SU-DHL-6 (cell line): ENCODE data around the gene RPL39L.
"Not testable (repeated sequence)": the region's sequence is repeated elsewhere in the genome, so short reads cannot be mapped to it uniquely, and the experiment has no call there.

Experiments
- H2AFZ ChIP-seq: fragments of 200-600 bp; sonication (generic); 2 replicates; pipeline ENCODE4 v1.6.1; 2014; ENCODE audit warnings: low read depth, mild to moderate bottlenecking, moderate library complexity, mixed read lengths, antibody characterized with exemption, low read length; ENCODE audit not compliant: severe bottlenecking
- H3F3A ChIP-seq: fragments of 200-600 bp; shearing (Covaris generic); 2 replicates; pipeline ENCODE4 v1.6.0; 2016; ENCODE audit warnings: antibody characterized with exemption, mild to moderate bottlenecking; ENCODE audit not compliant: insufficient read depth
- H3K27ac ChIP-seq: fragments of 200-600 bp; sonication (generic); 2 replicates; pipeline ENCODE4 v1.5.1; 2016; ENCODE audit warnings: low read depth, mild to moderate bottlenecking, low read length, moderate library complexity, mixed read lengths
- H3K27me3 ChIP-seq: fragments of 200-600 bp; sonication (generic), shearing (Covaris generic); 2 replicates; pipeline ENCODE4 v1.6.0; 2014; ENCODE audit warnings: mild to moderate bottlenecking, low read length
- H3K36me3 ChIP-seq: fragments of 200-600 bp; sonication (generic); 2 replicates; pipeline ENCODE4 v1.6.1; 2014; ENCODE audit warnings: mild to moderate bottlenecking, low read length, mixed read lengths
- H3K4me2 ChIP-seq: fragments of 300-600, 200-600 bp; shearing (Covaris generic), sonication (generic); 2 replicates; pipeline ENCODE4 v1.6.0; 2014; ENCODE audit warnings: low read length, low read depth, mild to moderate bottlenecking; ENCODE audit not compliant: poor library complexity, severe bottlenecking
- H3K4me3 ChIP-seq: fragments of 200-600 bp; sonication (generic); 2 replicates; pipeline ENCODE4 v1.5.1; 2014; ENCODE audit warnings: antibody characterized with exemption, low read length, mild to moderate bottlenecking, mixed read lengths; ENCODE audit not compliant: insufficient read depth, poor library complexity, severe bottlenecking
- H3K79me2 ChIP-seq: fragments of 200-600 bp; sonication (generic); 2 replicates; pipeline ENCODE4 v1.6.1; 2014; ENCODE audit warnings: mild to moderate bottlenecking, low read length, moderate library complexity; ENCODE audit not compliant: insufficient read depth
- H3K9ac ChIP-seq: fragments of 200-600 bp; sonication (generic); 2 replicates; pipeline ENCODE4 v1.7.0; 2014; ENCODE audit warnings: mild to moderate bottlenecking, low read length
- H3K9me2 ChIP-seq: fragments of 200-600 bp; sonication (generic); replicated peaks from 2 replicates; pipeline ENCODE4 v1.6.1; 2014; ENCODE audit warnings: low read length; ENCODE audit not compliant: insufficient read depth
- H3K9me3 ChIP-seq: fragments of 200-600 bp; sonication (generic); 2 replicates; pipeline ENCODE4 v1.6.1; 2014; ENCODE audit warnings: low read length, mixed read lengths; ENCODE audit not compliant: insufficient read depth
- H4K20me1 ChIP-seq: fragments of 200-600 bp; sonication (generic); 2 replicates; pipeline ENCODE4 v1.6.1; 2014; ENCODE audit warnings: low read depth, mild to moderate bottlenecking, antibody characterized with exemption, low read length, moderate library complexity, mixed read lengths
- EZH2phosphoT487 ChIP-seq: fragments of 200-600 bp; sonication (generic), shearing (Covaris generic); conservative IDR thresholded peaks from 2 replicates; pipeline ENCODE4 v1.6.1; 2018; ENCODE audit warnings: mild to moderate bottlenecking, antibody characterized with exemption, low read length, moderate library complexity, mixed read lengths
- TF ChIP-seq, protein P1 (sequence below): fragments of 200-600 bp; sonication (generic); IDR thresholded peaks from one replicate; pipeline ENCODE4 v1.5.1; 2017; ENCODE audit warnings: antibody characterized with exemption, mild to moderate bottlenecking, low read length, moderate library complexity; ENCODE audit not compliant: insufficient read depth, poor library complexity, severe bottlenecking

Gene RPL39L

DNA sequence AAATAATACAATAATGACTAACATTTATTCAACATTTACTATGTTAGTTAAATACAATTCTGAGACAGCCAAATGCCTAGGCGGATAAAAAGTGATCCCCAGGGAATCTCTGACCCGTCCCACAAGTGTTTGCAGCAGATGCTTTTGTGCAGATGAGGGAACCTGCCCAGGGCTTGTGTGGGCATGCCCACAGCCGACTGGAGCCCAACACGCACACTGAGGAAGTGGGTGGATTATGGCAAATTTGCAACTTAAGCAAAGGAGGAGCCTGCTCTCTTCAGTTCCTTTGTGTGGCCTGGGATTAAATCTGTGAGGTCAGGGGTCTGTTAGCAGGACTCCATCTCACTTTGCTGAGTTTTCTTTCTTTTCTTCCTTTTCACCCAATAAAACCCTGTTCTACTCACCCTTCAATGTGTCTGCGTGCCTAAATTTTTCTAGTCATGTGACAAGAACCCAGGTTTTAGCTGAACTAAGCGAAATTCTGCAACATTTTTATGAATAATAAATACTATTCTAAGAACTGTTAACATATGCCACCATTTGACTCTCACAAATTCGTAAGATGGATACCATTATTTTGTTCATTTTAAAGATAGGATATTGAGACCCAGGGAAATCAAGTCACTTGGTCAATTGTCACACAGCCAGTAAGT is 44.0 kb upstream of the RPL39L start:
- H3K4me2 ChIP-seq = no peak overlapping the region
- no peaks in the 10 kb centered on the region for H3K36me3 ChIP-seq
- no peaks in the 10 kb centered on the region for H3K27me3 ChIP-seq
- no peak overlapping the region for H3K9ac ChIP-seq
- H3K79me2 ChIP-seq = no peaks in the 10 kb centered on the region
- H3K4me3 ChIP-seq = no peak overlapping the region
- H2AFZ ChIP-seq = no peak overlapping the region
- no peaks in the 10 kb centered on the region for H3K9me2 ChIP-seq
- H3K27ac ChIP-seq = no peak overlapping the region
- TF ChIP-seq, protein P1, sequence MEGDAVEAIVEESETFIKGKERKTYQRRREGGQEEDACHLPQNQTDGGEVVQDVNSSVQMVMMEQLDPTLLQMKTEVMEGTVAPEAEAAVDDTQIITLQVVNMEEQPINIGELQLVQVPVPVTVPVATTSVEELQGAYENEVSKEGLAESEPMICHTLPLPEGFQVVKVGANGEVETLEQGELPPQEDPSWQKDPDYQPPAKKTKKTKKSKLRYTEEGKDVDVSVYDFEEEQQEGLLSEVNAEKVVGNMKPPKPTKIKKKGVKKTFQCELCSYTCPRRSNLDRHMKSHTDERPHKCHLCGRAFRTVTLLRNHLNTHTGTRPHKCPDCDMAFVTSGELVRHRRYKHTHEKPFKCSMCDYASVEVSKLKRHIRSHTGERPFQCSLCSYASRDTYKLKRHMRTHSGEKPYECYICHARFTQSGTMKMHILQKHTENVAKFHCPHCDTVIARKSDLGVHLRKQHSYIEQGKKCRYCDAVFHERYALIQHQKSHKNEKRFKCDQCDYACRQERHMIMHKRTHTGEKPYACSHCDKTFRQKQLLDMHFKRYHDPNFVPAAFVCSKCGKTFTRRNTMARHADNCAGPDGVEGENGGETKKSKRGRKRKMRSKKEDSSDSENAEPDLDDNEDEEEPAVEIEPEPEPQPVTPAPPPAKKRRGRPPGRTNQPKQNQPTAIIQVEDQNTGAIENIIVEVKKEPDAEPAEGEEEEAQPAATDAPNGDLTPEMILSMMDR = no peak
- TF ChIP-seq EZH2phosphoT487 = no peak
- H3K9me3 ChIP-seq = no peaks in the 10 kb centered on the region
- no peaks in the 10 kb centered on the region for H3F3A ChIP-seq
- no peaks in the 10 kb centered on the region for H4K20me1 ChIP-seq

DNA sequence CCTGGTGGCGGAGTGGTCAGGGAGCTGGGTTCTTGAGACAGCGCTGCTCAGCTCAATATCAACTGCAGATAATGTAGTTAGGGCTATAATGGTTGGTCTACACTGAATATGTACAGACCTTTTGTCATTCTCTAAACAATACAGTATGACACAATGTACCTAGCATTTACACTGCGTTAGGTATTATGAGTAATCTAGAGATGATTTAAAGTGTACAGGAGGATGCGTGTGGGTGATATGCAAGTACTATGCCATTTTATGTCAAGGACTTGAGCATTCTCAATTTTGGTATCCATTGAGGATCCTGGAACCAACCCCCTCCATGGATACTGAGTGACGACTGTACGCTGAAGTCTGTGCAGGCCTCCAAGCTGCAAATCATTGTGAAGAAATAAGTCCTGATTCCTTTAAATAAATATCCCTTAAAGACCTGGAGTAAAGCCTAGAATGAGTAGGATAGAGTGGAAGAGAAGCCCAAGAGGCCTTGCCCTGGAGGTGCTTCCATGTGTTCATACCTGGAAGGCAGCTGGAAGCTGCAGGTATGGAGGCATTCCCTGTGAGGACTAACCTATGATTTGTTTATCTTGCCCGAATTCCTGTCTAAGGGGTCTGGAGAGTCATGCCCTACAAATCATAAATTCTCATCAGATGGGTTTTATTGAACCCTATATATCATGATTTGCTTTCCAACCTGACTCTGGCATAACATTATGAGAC is 42.3 kb upstream of the RPL39L start:
- no peaks in the 10 kb centered on the region for H3K9me2 ChIP-seq
- H3K9me3 ChIP-seq = no peaks in the 10 kb centered on the region
- H3K27ac ChIP-seq = no peak overlapping the region
- no peaks in the 10 kb centered on the region for H4K20me1 ChIP-seq
- H3K9ac ChIP-seq = no peak overlapping the region
- no peak overlapping the region for H3K4me2 ChIP-seq
- no peaks in the 10 kb centered on the region for H3K36me3 ChIP-seq
- TF ChIP-seq, protein P1 = no peak
- no peak for TF ChIP-seq EZH2phosphoT487
- H3K27me3 ChIP-seq = no peaks in the 10 kb centered on the region
- H3K79me2 ChIP-seq = no peaks in the 10 kb centered on the region
- no peak overlapping the region for H2AFZ ChIP-seq
- no peak overlapping the region for H3K4me3 ChIP-seq
- no peaks in the 10 kb centered on the region for H3F3A ChIP-seq

DNA sequence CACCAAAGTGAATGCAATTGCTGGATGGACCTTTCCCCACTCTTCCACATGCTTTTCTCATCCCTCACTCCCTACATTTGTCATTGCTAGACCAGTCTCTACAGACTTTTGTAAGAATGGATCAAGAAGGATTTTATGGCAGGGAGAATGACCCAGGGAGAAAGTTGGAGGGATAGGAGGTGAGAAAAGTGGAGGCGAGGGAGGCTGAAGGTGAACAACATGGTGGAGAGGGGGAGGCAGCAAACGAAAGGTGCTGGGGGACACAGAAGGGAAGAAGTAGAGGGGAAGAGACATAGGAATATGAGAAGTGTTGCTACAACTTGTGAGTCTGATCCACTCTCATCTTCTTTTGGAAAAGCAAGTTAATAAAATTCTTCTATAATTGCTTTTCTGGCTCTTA is 33.6 kb upstream of the RPL39L start:
- H3K4me3 ChIP-seq = no peak overlapping the region
- H3K4me2 ChIP-seq = no peak overlapping the region
- no peak overlapping the region for H3K27ac ChIP-seq

DNA sequence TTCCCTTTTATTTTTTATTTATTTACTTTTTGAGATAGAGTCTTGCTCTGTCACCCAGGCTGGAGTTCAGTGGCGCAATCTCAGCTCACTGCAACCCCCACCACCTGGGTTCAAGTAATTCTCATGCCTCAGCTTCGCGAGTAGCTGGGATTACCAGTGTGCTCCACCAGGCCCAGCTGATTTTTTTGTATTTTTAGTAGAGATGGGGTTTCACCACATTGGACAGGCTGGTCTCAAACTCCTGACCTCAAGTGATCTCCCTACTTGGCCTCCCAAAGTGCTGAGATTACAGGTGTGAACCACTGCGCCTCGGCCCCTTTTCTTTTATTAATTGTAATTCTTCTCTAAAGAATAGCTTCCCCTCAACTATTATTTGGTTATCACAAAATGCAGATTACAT is 31.6 kb upstream of the RPL39L start:
- not testable (repeated sequence) for H3K36me3 ChIP-seq, H3K27me3 ChIP-seq, H4K20me1 ChIP-seq, H3K9me2 ChIP-seq, H3K9ac ChIP-seq, H3F3A ChIP-seq, H3K4me3 ChIP-seq, H3K79me2 ChIP-seq, H3K9me3 ChIP-seq, H3K27ac ChIP-seq, H3K4me2 ChIP-seq, H2AFZ ChIP-seq

More for the DNA sequence above, 33.6 kb upstream of the RPL39L start:
- Histone ChIP-seq H3K9me2 (no peaks in the 10 kb centered on the region), H3K79me2 (no peaks in the 10 kb centered on the region), H3F3A (no peaks in the 10 kb centered on the region), H3K9me3 (no peaks in the 10 kb centered on the region), H3K27me3 (no peaks in the 10 kb centered on the region), H4K20me1 (no peaks in the 10 kb centered on the region), H3K9ac (no peak overlapping the region), H3K36me3 (no peaks in the 10 kb centered on the region), H2AFZ (no peak overlapping the region)
- TF ChIP-seq, protein P1 = no peak
- TF ChIP-seq EZH2phosphoT487 = no peak
